ENCODE measurements around the gene COLQ. TPM values are rescaled to one million over a fixed set of nuclear protein-coding genes. Genes with fewer than 3 reads are reported as not detected.
A peak's percentile ranks its signal among the peaks of the same experiment; 100 is the strongest.

COLQ gene
- 1 to 10 TPM; 2.3 to 4.7 TPM for total RNA-seq

- CTCF ChIA-PET, result interaction anchor here (1.2 to 1.8 kb wide), 2 partner anchors 10 to 13 kb away, joined by 3 to 4 read pairs; no protein-coding TSS in a partner anchor
- Mint-ChIP-seq H3K36me3 (no peaks in the 10 kb centered on the region), H3K4me1 (peaks cover 16% of the 10 kb centered on the region), H3K4me3 (peak within 1 kb of the TSS; percentile 52), H3K9me3 (ENCODE audit: low read depth) (no peaks in the 10 kb centered on the region), H3K27me3 (peaks cover 5% of the 10 kb centered on the region), H3K27ac (peak within 1 kb of the TSS; percentile 8)
- DNase-seq (no peak), ATAC-seq (no peak)
These were observed at the start of gene COLQ for GRCh38 chr3:15521573-15521965. COLQ (minus strand) TSS chr3:15521706; CDS start chr3:15521625, 81 bp downstream.

GRCh38 chr3:15563190-15563589, 41.7 kb upstream of the COLQ start:
- H3K27ac Mint-ChIP-seq, result no peak overlapping the region
- no peak for DNase-seq
- peaks cover 39% of the 10 kb centered on the region for H3K36me3 Mint-ChIP-seq
- CTCF ChIA-PET, result no interaction called here
- H3K9me3 Mint-ChIP-seq (ENCODE audit: low read depth), result no peaks in the 10 kb centered on the region
- H3K27me3 Mint-ChIP-seq, result no peaks in the 10 kb centered on the region
- no peak overlapping the region for H3K4me3 Mint-ChIP-seq
- peaks cover 9% of the 10 kb centered on the region for H3K4me1 Mint-ChIP-seq
- no peak for ATAC-seq

GRCh38 chr3:15562560-15562959, 41.1 kb upstream of the COLQ start:
- Mint-ChIP-seq H3K4me1 (peaks cover 9% of the 10 kb centered on the region), H3K9me3 (ENCODE audit: low read depth) (no peaks in the 10 kb centered on the region), H3K36me3 (peaks cover 33% of the 10 kb centered on the region), H3K27me3 (no peaks in the 10 kb centered on the region), H3K27ac (no peak overlapping the region), H3K4me3 (no peak overlapping the region)
- ATAC-seq, result no peak
- CTCF ChIA-PET, result no interaction called here
- DNase-seq, result no peak

- H3K27ac Mint-ChIP-seq, result no peak overlapping the region
- no peaks in the 10 kb centered on the region for H3K27me3 Mint-ChIP-seq
- CTCF ChIA-PET, result interaction anchor here (0.6 to 6.0 kb wide), 12 partner anchors 8 to 356 kb away, joined by 3 to 55 read pairs (median 4); no protein-coding TSS in a partner anchor
- peaks cover 11% of the 10 kb centered on the region for H3K36me3 Mint-ChIP-seq
- ATAC-seq (no peak), DNase-seq (no peak)
- H3K4me1 Mint-ChIP-seq, result peaks cover 21% of the 10 kb centered on the region
- H3K4me3 Mint-ChIP-seq, result no peak overlapping the region
- no peaks in the 10 kb centered on the region for H3K9me3 Mint-ChIP-seq (ENCODE audit: low read depth)
These were observed 37.1 kb upstream of the COLQ start for GRCh38 chr3:15558581-15558980.

- H3K27ac Mint-ChIP-seq, result peak overlapping the region; percentile 66
- H3K27me3 Mint-ChIP-seq, result no peaks in the 10 kb centered on the region
- DNase-seq (peak; percentile 86), ATAC-seq (peak; percentile 97)
- H3K9me3 Mint-ChIP-seq (ENCODE audit: low read depth), result no peaks in the 10 kb centered on the region
- peaks cover 4% of the 10 kb centered on the region for H3K36me3 Mint-ChIP-seq
- CTCF ChIA-PET, result interaction anchor here (0.6 to 6.0 kb wide), 30 partner anchors 14 to 506 kb away, joined by 3 to 55 read pairs (median 4); partner anchors contain the start of gene RBSN
- peaks cover 21% of the 10 kb centered on the region for H3K4me1 Mint-ChIP-seq
- no peak overlapping the region for H3K4me3 Mint-ChIP-seq
These were observed 36.0 kb upstream of the COLQ start for GRCh38 chr3:15557511-15557946.

GRCh38 chr3:15556512-15556911, 35.0 kb upstream of the COLQ start:
- peak overlapping the region; percentile 77 for H3K27ac Mint-ChIP-seq
- ATAC-seq (peak; percentile 62), DNase-seq (no peak)
- no peaks in the 10 kb centered on the region for H3K9me3 Mint-ChIP-seq (ENCODE audit: low read depth)
- CTCF ChIA-PET, result interaction anchor here (0.7 to 6.0 kb wide), 28 partner anchors 14 to 505 kb away, joined by 3 to 55 read pairs (median 3); partner anchors contain the start of gene RBSN
- peaks cover 2% of the 10 kb centered on the region for H3K36me3 Mint-ChIP-seq
- peaks cover 21% of the 10 kb centered on the region for H3K4me1 Mint-ChIP-seq
- peak overlapping the region; percentile 19 for H3K4me3 Mint-ChIP-seq
- H3K27me3 Mint-ChIP-seq, result no peaks in the 10 kb centered on the region

GRCh38 chr3:15553749-15554148, 32.2 kb upstream of the COLQ start:
- no peak for ATAC-seq
- CTCF ChIA-PET, result interaction anchor here (2.1 to 6.0 kb wide), 2 partner anchors 9 to 287 kb away, joined by 6 to 55 read pairs; no protein-coding TSS in a partner anchor
- Mint-ChIP-seq H3K36me3 (peaks cover 8% of the 10 kb centered on the region), H3K27me3 (no peaks in the 10 kb centered on the region), H3K4me3 (no peak overlapping the region), H3K4me1 (peaks cover 21% of the 10 kb centered on the region), H3K9me3 (ENCODE audit: low read depth) (no peaks in the 10 kb centered on the region), H3K27ac (no peak overlapping the region)
- DNase-seq, result no peak

- peaks cover under 1% of the 10 kb centered on the region for H3K9me3 Mint-ChIP-seq (ENCODE audit: low read depth)
- ATAC-seq, result no peak
- H3K27ac Mint-ChIP-seq, result no peak overlapping the region
- CTCF ChIA-PET, result interaction anchor here (1.3 kb wide), 1 partner anchor 10 kb away, joined by 5 read pairs; no protein-coding TSS in a partner anchor
- DNase-seq, result no peak
- H3K36me3 Mint-ChIP-seq, result peaks cover 13% of the 10 kb centered on the region
- H3K4me1 Mint-ChIP-seq, result peaks cover 12% of the 10 kb centered on the region
- H3K4me3 Mint-ChIP-seq, result no peak overlapping the region
- no peaks in the 10 kb centered on the region for H3K27me3 Mint-ChIP-seq
These were observed 30.4 kb upstream of the COLQ start for GRCh38 chr3:15551902-15552301.

- Mint-ChIP-seq H3K4me1 (no peaks in the 10 kb centered on the region), H3K9me3 (ENCODE audit: low read depth) (peaks cover 9% of the 10 kb centered on the region), H3K27me3 (peaks cover 3% of the 10 kb centered on the region), H3K36me3 (peaks cover 25% of the 10 kb centered on the region), H3K4me3 (no peak overlapping the region), H3K27ac (no peak overlapping the region)
- DNase-seq (no peak), ATAC-seq (no peak)
- CTCF ChIA-PET, result no interaction called here
These were observed 28.3 kb upstream of the COLQ start for GRCh38 chr3:15549846-15550245.

- Mint-ChIP-seq H3K27ac (peak overlapping the region; percentile 13), H3K9me3 (ENCODE audit: low read depth) (peaks cover 9% of the 10 kb centered on the region), H3K36me3 (peaks cover 27% of the 10 kb centered on the region), H3K4me1 (peaks cover 40% of the 10 kb centered on the region), H3K27me3 (peaks cover 3% of the 10 kb centered on the region), H3K4me3 (no peak overlapping the region)
- ATAC-seq, result no peak
- no peak for DNase-seq
- CTCF ChIA-PET, result interaction anchor here (1.1 to 1.2 kb wide), 3 partner anchors 9 to 337 kb away, joined by 3 to 5 read pairs (median 3); partner anchors contain the start of gene CAPN7
These were observed 21.1 kb upstream of the COLQ start for GRCh38 chr3:15542614-15543013.

- Mint-ChIP-seq H3K27me3 (peaks cover 3% of the 10 kb centered on the region), H3K27ac (peak overlapping the region; percentile 62), H3K4me1 (peaks cover 52% of the 10 kb centered on the region), H3K4me3 (no peak overlapping the region), H3K9me3 (ENCODE audit: low read depth) (peaks cover 3% of the 10 kb centered on the region), H3K36me3 (peaks cover 23% of the 10 kb centered on the region)
- ATAC-seq (no peak), DNase-seq (no peak)
- CTCF ChIA-PET, result no interaction called here
These were observed 19.9 kb upstream of the COLQ start for GRCh38 chr3:15541371-15541770.

- ATAC-seq (no peak), DNase-seq (no peak)
- CTCF ChIA-PET, result interaction anchor here (0.9 to 2.0 kb wide), 2 partner anchors 18 to 19 kb away, joined by 3 to 7 read pairs; no protein-coding TSS in a partner anchor
- H3K4me1 Mint-ChIP-seq, result peaks cover 70% of the 10 kb centered on the region
- peaks cover 15% of the 10 kb centered on the region for H3K36me3 Mint-ChIP-seq
- no peaks in the 10 kb centered on the region for H3K9me3 Mint-ChIP-seq (ENCODE audit: low read depth)
- H3K27ac Mint-ChIP-seq, result no peak overlapping the region
- H3K4me3 Mint-ChIP-seq, result no peak overlapping the region
- no peaks in the 10 kb centered on the region for H3K27me3 Mint-ChIP-seq
These were observed 17.6 kb upstream of the COLQ start for GRCh38 chr3:15539066-15539465.

GRCh38 chr3:15538345-15538744, 16.8 kb upstream of the COLQ start:
- Mint-ChIP-seq H3K27ac (peak overlapping the region; percentile 55), H3K36me3 (peaks cover 15% of the 10 kb centered on the region), H3K4me1 (peaks cover 67% of the 10 kb centered on the region), H3K9me3 (ENCODE audit: low read depth) (no peaks in the 10 kb centered on the region), H3K27me3 (no peaks in the 10 kb centered on the region), H3K4me3 (no peak overlapping the region)
- ATAC-seq (no peak), DNase-seq (no peak)
- CTCF ChIA-PET, result interaction anchor here (2.0 kb wide), 1 partner anchor 19 kb away, joined by 7 read pairs; no protein-coding TSS in a partner anchor

- H3K4me3 Mint-ChIP-seq, result peak overlapping the region; percentile 58
- peaks cover 63% of the 10 kb centered on the region for H3K4me1 Mint-ChIP-seq
- DNase-seq (peak; percentile 50), ATAC-seq (no peak)
- H3K9me3 Mint-ChIP-seq (ENCODE audit: low read depth), result no peaks in the 10 kb centered on the region
- peak overlapping the region; percentile 94 for H3K27ac Mint-ChIP-seq
- CTCF ChIA-PET, result interaction anchor here (2.0 kb wide), 1 partner anchor 20 kb away, joined by 7 read pairs; no protein-coding TSS in a partner anchor
- peaks cover 15% of the 10 kb centered on the region for H3K36me3 Mint-ChIP-seq
- H3K27me3 Mint-ChIP-seq, result no peaks in the 10 kb centered on the region
These were observed 15.3 kb upstream of the COLQ start for GRCh38 chr3:15536856-15537255.

Data from activated CD8-positive, alpha-beta memory T cell treated with anti-CD3 and anti-CD28 coated beads, Interleukin-2, amount 10 ng/mL, durations not matched to agents 7 days and 5 days (primary cell).